ENCODE results near the gene HPGDS. TPM values are rescaled to one million over a fixed set of nuclear protein-coding genes. Genes with fewer than 3 reads are reported as not detected.
"Not testable (repeated sequence)": the region's sequence is repeated elsewhere in the genome, so short reads cannot be mapped to it uniquely, and the experiment has no call there.

HPGDS gene
- polyA plus RNA-seq, 1 donor from 2014 or later: not detected

DNA sequence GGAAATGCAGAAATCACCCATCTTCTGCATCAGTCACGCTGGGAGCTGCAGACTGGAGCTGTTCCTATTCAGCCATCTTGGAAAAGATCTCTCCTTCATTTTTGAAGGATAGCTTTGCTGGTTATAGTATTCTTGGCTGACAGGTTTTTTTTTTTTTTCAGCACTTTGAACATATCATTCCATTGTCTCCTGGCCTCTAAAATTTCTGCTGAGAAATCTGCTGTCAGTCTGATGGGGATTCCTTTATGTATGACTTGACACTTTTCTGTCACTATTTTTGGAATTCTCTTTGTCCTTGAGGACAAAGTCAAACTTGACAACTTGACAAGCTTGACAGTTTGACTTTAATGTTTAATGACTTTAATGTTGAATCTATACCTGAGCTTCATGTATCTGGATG is 16.8 kb downstream of the HPGDS start:
- H3K9ac ChIP-seq (ENCODE audit: low read length): no peak overlapping the region
- H3K36me3 ChIP-seq (ENCODE audit: insufficient read depth, low read length): no peaks in the 10 kb centered on the region
- peaks cover 13% of the 10 kb centered on the region for H3K9me3 ChIP-seq (ENCODE audit: low read length)
- no peaks in the 10 kb centered on the region for H3K79me2 ChIP-seq (replicated peaks; ENCODE audit: insufficient read depth, low read length)
- H3K27me3 ChIP-seq (ENCODE audit: insufficient read depth, low read depth, low read length): no peaks in the 10 kb centered on the region
- TF ChIP-seq TAF1 (IDR thresholded peaks at IDR 0.05; ENCODE audit: low read depth) (no peak), POLR2AphosphoS5 (IDR thresholded peaks at IDR 0.05) (no peak), EP300 (conservative IDR thresholded peaks at IDR 0.05; ENCODE audit: poor library complexity, severe bottlenecking) (no peak), MXI1 (conservative IDR thresholded peaks at IDR 0.05; ENCODE audit: poor library complexity, severe bottlenecking) (no peak), RAD21 (conservative IDR thresholded peaks at IDR 0.05) (no peak), EZH2 (IDR thresholded peaks at IDR 0.05; ENCODE audit: borderline replicate concordance, insufficient read depth, low read length, poor library complexity, severe bottlenecking) (no peak), SMC3 (conservative IDR thresholded peaks at IDR 0.05; ENCODE audit: poor library complexity) (no peak)
- TF ChIP-seq, protein P1, sequence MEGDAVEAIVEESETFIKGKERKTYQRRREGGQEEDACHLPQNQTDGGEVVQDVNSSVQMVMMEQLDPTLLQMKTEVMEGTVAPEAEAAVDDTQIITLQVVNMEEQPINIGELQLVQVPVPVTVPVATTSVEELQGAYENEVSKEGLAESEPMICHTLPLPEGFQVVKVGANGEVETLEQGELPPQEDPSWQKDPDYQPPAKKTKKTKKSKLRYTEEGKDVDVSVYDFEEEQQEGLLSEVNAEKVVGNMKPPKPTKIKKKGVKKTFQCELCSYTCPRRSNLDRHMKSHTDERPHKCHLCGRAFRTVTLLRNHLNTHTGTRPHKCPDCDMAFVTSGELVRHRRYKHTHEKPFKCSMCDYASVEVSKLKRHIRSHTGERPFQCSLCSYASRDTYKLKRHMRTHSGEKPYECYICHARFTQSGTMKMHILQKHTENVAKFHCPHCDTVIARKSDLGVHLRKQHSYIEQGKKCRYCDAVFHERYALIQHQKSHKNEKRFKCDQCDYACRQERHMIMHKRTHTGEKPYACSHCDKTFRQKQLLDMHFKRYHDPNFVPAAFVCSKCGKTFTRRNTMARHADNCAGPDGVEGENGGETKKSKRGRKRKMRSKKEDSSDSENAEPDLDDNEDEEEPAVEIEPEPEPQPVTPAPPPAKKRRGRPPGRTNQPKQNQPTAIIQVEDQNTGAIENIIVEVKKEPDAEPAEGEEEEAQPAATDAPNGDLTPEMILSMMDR (IDR thresholded peaks at IDR 0.05; ENCODE audit: poor library complexity, severe bottlenecking): no peak
- TF ChIP-seq, protein P2, sequence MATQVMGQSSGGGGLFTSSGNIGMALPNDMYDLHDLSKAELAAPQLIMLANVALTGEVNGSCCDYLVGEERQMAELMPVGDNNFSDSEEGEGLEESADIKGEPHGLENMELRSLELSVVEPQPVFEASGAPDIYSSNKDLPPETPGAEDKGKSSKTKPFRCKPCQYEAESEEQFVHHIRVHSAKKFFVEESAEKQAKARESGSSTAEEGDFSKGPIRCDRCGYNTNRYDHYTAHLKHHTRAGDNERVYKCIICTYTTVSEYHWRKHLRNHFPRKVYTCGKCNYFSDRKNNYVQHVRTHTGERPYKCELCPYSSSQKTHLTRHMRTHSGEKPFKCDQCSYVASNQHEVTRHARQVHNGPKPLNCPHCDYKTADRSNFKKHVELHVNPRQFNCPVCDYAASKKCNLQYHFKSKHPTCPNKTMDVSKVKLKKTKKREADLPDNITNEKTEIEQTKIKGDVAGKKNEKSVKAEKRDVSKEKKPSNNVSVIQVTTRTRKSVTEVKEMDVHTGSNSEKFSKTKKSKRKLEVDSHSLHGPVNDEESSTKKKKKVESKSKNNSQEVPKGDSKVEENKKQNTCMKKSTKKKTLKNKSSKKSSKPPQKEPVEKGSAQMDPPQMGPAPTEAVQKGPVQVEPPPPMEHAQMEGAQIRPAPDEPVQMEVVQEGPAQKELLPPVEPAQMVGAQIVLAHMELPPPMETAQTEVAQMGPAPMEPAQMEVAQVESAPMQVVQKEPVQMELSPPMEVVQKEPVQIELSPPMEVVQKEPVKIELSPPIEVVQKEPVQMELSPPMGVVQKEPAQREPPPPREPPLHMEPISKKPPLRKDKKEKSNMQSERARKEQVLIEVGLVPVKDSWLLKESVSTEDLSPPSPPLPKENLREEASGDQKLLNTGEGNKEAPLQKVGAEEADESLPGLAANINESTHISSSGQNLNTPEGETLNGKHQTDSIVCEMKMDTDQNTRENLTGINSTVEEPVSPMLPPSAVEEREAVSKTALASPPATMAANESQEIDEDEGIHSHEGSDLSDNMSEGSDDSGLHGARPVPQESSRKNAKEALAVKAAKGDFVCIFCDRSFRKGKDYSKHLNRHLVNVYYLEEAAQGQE (IDR thresholded peaks at IDR 0.05; ENCODE audit: borderline replicate concordance): no peak
- no peak overlapping the region for H3K27ac ChIP-seq (ENCODE audit: low read length)
- no peak overlapping the region for H2AFZ ChIP-seq (ENCODE audit: low read depth, low read length)
- H3F3A ChIP-seq (ENCODE audit: insufficient read depth, low read length, poor library complexity, severe bottlenecking): no peaks in the 10 kb centered on the region
- no peak overlapping the region for H3K4me2 ChIP-seq (ENCODE audit: low read length)
- no peaks in the 10 kb centered on the region for H4K20me1 ChIP-seq (ENCODE audit: insufficient read depth)
- no peaks in the 10 kb centered on the region for H3K9me2 ChIP-seq (ENCODE audit: insufficient read depth, low read length)
- H3K4me3 ChIP-seq (ENCODE audit: low read length): no peak overlapping the region

DNA sequence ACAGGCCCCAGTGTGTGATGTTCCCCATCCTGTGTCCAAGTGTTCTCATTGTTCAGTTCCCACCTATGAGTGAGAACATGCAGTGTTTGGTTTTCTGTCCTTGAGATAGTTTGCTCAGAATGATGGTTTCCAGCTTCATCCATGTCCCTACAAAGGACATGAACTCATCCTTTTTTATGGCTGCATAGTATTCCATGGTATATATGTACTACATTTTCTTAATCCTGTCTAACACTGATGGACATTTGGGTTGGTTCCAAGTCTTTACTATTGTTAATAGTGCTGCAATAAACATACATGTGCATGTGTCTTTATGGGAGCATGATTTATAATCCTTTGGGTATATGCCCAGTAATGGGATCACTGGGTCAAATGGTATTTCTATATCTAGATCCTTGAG is 22.7 kb downstream of the HPGDS start:
- not testable (repeated sequence) for H3K9ac ChIP-seq (ENCODE audit: low read length); H2AFZ ChIP-seq (ENCODE audit: low read depth, low read length)

More for the DNA sequence above, 22.7 kb downstream of the HPGDS start:
- not testable (repeated sequence) for H3F3A ChIP-seq (ENCODE audit: insufficient read depth, low read length, poor library complexity, severe bottlenecking); H3K79me2 ChIP-seq (replicated peaks; ENCODE audit: insufficient read depth, low read length); H3K4me3 ChIP-seq (ENCODE audit: low read length); H3K9me3 ChIP-seq (ENCODE audit: low read length); H3K36me3 ChIP-seq (ENCODE audit: insufficient read depth, low read length); H3K27ac ChIP-seq (ENCODE audit: low read length); H3K27me3 ChIP-seq (ENCODE audit: insufficient read depth, low read depth, low read length); H3K4me2 ChIP-seq (ENCODE audit: low read length); H4K20me1 ChIP-seq (ENCODE audit: insufficient read depth); H3K9me2 ChIP-seq (ENCODE audit: insufficient read depth, low read length)
